ENCODE results near the gene BTBD10.

Gene BTBD10

GRCh38 chr11:13462901-13463778, at the start of gene BTBD10:
Gene BTBD10 (minus strand): TSS chr11:13463222. CDS start chr11:13445124, 18,098 bp downstream.
- DNase-seq (ENCODE audit: low read depth in 1 of 2, low spot score in 1 of 2) = peak; percentile 77 to 89

GRCh38 chr11:13503393-13503792, 40.4 kb upstream of the BTBD10 start:
- no peak for DNase-seq (ENCODE audit: low read depth in 1 of 2, low spot score in 1 of 2)

- DNase-seq (ENCODE audit: low read depth in 1 of 2, low spot score in 1 of 2) = no peak
Observed at GRCh38 chr11:13502492-13502891, 39.5 kb upstream of the BTBD10 start.

- no peak for DNase-seq (ENCODE audit: low read depth in 1 of 2, low spot score in 1 of 2)
Observed at GRCh38 chr11:13495929-13496328, 32.9 kb upstream of the BTBD10 start, which contains the start of gene PTH. Gene PTH (minus strand): TSS chr11:13495997. CDS start chr11:13492855, 3,142 bp downstream.

GRCh38 chr11:13494051-13494450, 31.0 kb upstream of the BTBD10 start:
- no peak for DNase-seq (ENCODE audit: low read depth in 1 of 2, low spot score in 1 of 2)

- peak in 1 of 2 donors; percentile 10 for DNase-seq (ENCODE audit: low read depth in 1 of 2, low spot score in 1 of 2)
Observed at GRCh38 chr11:13487661-13488030, 24.6 kb upstream of the BTBD10 start.

GRCh38 chr11:13486926-13487660, 24.1 kb upstream of the BTBD10 start:
- DNase-seq (ENCODE audit: low read depth in 1 of 2, low spot score in 1 of 2) = peak in 1 of 2 donors; percentile 47

GRCh38 chr11:13480198-13480597, 17.2 kb upstream of the BTBD10 start:
- no peak for DNase-seq (ENCODE audit: low read depth in 1 of 2, low spot score in 1 of 2)

- no peak for DNase-seq (ENCODE audit: low read depth in 1 of 2, low spot score in 1 of 2)
Observed at GRCh38 chr11:13479688-13480087, 16.7 kb upstream of the BTBD10 start.

GRCh38 chr11:13475091-13475490, 12.1 kb upstream of the BTBD10 start:
- DNase-seq (ENCODE audit: low read depth in 1 of 2, low spot score in 1 of 2) = no peak

GRCh38 chr11:13473013-13473722, 10.1 kb upstream of the BTBD10 start:
- no peak for DNase-seq (ENCODE audit: low read depth in 1 of 2, low spot score in 1 of 2)

- no peak for DNase-seq (ENCODE audit: low read depth in 1 of 2, low spot score in 1 of 2)
Observed at GRCh38 chr11:13468750-13469149, 5.7 kb upstream of the BTBD10 start.

GRCh38 chr11:13465909-13466371, 2.9 kb upstream of the BTBD10 start:
- DNase-seq (ENCODE audit: low read depth in 1 of 2, low spot score in 1 of 2) = no peak

- DNase-seq (ENCODE audit: low read depth in 1 of 2, low spot score in 1 of 2) = no peak
Observed at GRCh38 chr11:13463779-13464290, 813 bp upstream of the BTBD10 start.

- peak in 1 of 2 donors; percentile 44 for DNase-seq (ENCODE audit: low read depth in 1 of 2, low spot score in 1 of 2)
Observed at GRCh38 chr11:13462311-13462900, 616 bp downstream of the BTBD10 start.

GRCh38 chr11:13461291-13461690, 1.7 kb downstream of the BTBD10 start:
- DNase-seq (ENCODE audit: low read depth in 1 of 2, low spot score in 1 of 2) = no peak

- no peak for DNase-seq (ENCODE audit: low read depth in 1 of 2, low spot score in 1 of 2)
Observed at GRCh38 chr11:13450832-13451397, 12.1 kb downstream of the BTBD10 start.

GRCh38 chr11:13449522-13449921, 13.5 kb downstream of the BTBD10 start:
- DNase-seq (ENCODE audit: low read depth in 1 of 2, low spot score in 1 of 2) = no peak

GRCh38 chr11:13448876-13449275, 14.1 kb downstream of the BTBD10 start:
- DNase-seq (ENCODE audit: low read depth in 1 of 2, low spot score in 1 of 2) = no peak

GRCh38 chr11:13446444-13446843, 16.6 kb downstream of the BTBD10 start:
- no peak for DNase-seq (ENCODE audit: low read depth in 1 of 2, low spot score in 1 of 2)
